WTC11 (cell line): ENCODE data around the gene MAP3K3. TPM values are rescaled to one million over a fixed set of nuclear protein-coding genes. Genes with fewer than 3 reads are reported as not detected.

Experiments used
- ATAC-seq: fragments of 200-7000 bp; cut with Tn5 transposase; 2 replicates; pipeline ENCODE4 v1.10.0; 2021; ENCODE audit warnings: mild to moderate bottlenecking, moderate library complexity
- CTCF ChIA-PET: fragments of 300-600 bp; sonication (Branson Sonifier 250); formaldehyde crosslinking; loops from one replicate; lab custom pipeline; 2021; ENCODE audit warnings: antibody characterized with exemption; lab: Charles Lee
- POLR2A ChIA-PET: fragments of 350-600 bp; sonication (Branson Sonifier 250); formaldehyde crosslinking; loops from one replicate; lab custom pipeline; 2021; ENCODE audit warnings: antibody characterized with exemption; lab: Charles Lee
- DNase-seq: peaks from one replicate; pipeline ENCODE4 v3.0.0; 2021; ENCODE audit warnings: low spot score
- H3K27ac Mint-ChIP-seq: 2 replicates; pipeline ENCODE4 v1.8.0; 2021; ENCODE audit warnings: mixed read lengths
- H3K27me3 Mint-ChIP-seq: 2 replicates; pipeline ENCODE4 v1.8.0; 2021; ENCODE audit warnings: low read depth, mild to moderate bottlenecking, moderate library complexity, mixed read lengths
- H3K36me3 Mint-ChIP-seq: 2 replicates; pipeline ENCODE4 v1.8.0; 2021; ENCODE audit warnings: mixed read lengths
- H3K4me1 Mint-ChIP-seq: 2 replicates; pipeline ENCODE4 v1.8.0; 2022; ENCODE audit warnings: mixed read lengths
- H3K4me3 Mint-ChIP-seq: 2 replicates; pipeline ENCODE4 v1.8.0; 2021; ENCODE audit warnings: mild to moderate bottlenecking, moderate library complexity, mixed read lengths
- H3K9me3 Mint-ChIP-seq: 2 replicates; pipeline ENCODE4 v1.8.0; 2021; ENCODE audit warnings: mixed read lengths
- EMX1 ChIP-seq: fragments of 250-450 bp; sonication (Bioruptor Pico); IDR thresholded peaks from 2 replicates; pipeline ENCODE4 v1.8.0; 2021; ENCODE audit warnings: mild to moderate bottlenecking
- ESRRA ChIP-seq: sonication (generic); formaldehyde crosslinking; IDR thresholded peaks from 2 replicates; pipeline ENCODE4 v1.8.1; 2022; ENCODE audit warnings: mild to moderate bottlenecking, missing genetic modification reagents, borderline replicate concordance
- FOXJ3 ChIP-seq: sonication (generic); formaldehyde crosslinking; IDR thresholded peaks from 2 replicates; pipeline ENCODE4 v1.9.0; 2021; ENCODE audit warnings: missing genetic modification reagents, mild to moderate bottlenecking, borderline replicate concordance
- SMAD3 ChIP-seq: sonication (generic); formaldehyde crosslinking; IDR thresholded peaks from 2 replicates; pipeline ENCODE4 v1.8.0; 2022; ENCODE audit warnings: missing genetic modification reagents, mild to moderate bottlenecking, borderline replicate concordance
- TCF7 ChIP-seq: sonication (generic); formaldehyde crosslinking; IDR thresholded peaks from 2 replicates; pipeline ENCODE4 v1.8.0; 2022; ENCODE audit warnings: mild to moderate bottlenecking, low read depth, missing genetic modification reagents, moderate library complexity
- TEAD1 ChIP-seq: sonication (generic); formaldehyde crosslinking; IDR thresholded peaks from 2 replicates; pipeline ENCODE4 v1.8.0; 2022; ENCODE audit warnings: mild to moderate bottlenecking, missing genetic modification reagents
- ZNF416 ChIP-seq: fragments of 250-450 bp; sonication (Bioruptor Pico); IDR thresholded peaks from 2 replicates; pipeline ENCODE4 v1.9.0; 2021; ENCODE audit warnings: mild to moderate bottlenecking, inconsistent platforms
- total RNA-seq: library from RNA; stranded (reverse); gene quantifications from 3 replicates; pipeline ENCODE4 v1.2.3, GENCODE V29; 2021
- TF ChIP-seq, protein P1 (sequence below): fragments of 250-450 bp; sonication (Bioruptor Pico); IDR thresholded peaks from 2 replicates; pipeline ENCODE4 v1.9.0; 2021; ENCODE audit warnings: mild to moderate bottlenecking
- TF ChIP-seq, protein P2 (sequence below): sonication (generic); formaldehyde crosslinking; IDR thresholded peaks from 2 replicates; pipeline ENCODE4 v1.8.1; 2022; ENCODE audit warnings: low read depth, mild to moderate bottlenecking, moderate library complexity, missing genetic modification reagents, borderline replicate concordance
- TF ChIP-seq, protein P3 (sequence below): sonication (generic); formaldehyde crosslinking; conservative IDR thresholded peaks from 2 replicates; pipeline ENCODE4 v1.8.1; 2022; ENCODE audit warnings: mild to moderate bottlenecking, missing genetic modification reagents
- TF ChIP-seq, protein P4 (sequence below): sonication (generic); formaldehyde crosslinking; IDR thresholded peaks from 2 replicates; pipeline ENCODE4 v1.8.0; 2023; ENCODE audit warnings: missing genetic modification reagents, mild to moderate bottlenecking, borderline replicate concordance
- TF ChIP-seq, protein P5 (sequence below): fragments of 250-450 bp; sonication (Bioruptor Pico); IDR thresholded peaks from 2 replicates; pipeline ENCODE4 v1.9.0; 2021; ENCODE audit warnings: moderate library complexity, mild to moderate bottlenecking, inconsistent platforms, borderline replicate concordance
- TF ChIP-seq, protein P6 (sequence below): fragments of 250-450 bp; sonication (Bioruptor Pico); conservative IDR thresholded peaks from 2 replicates; pipeline ENCODE4 v1.9.0; 2021; ENCODE audit warnings: mild to moderate bottlenecking
- TF ChIP-seq, protein P7 (sequence below): fragments of 250-450 bp; sonication (Bioruptor Pico); IDR thresholded peaks from 2 replicates; pipeline ENCODE4 v1.9.0; 2021; ENCODE audit warnings: mild to moderate bottlenecking, borderline replicate concordance
- TF ChIP-seq, protein P8 (sequence below): sonication (generic); formaldehyde crosslinking; IDR thresholded peaks from 2 replicates; pipeline ENCODE4 v1.8.0; 2022; ENCODE audit warnings: mild to moderate bottlenecking, missing genetic modification reagents

Gene MAP3K3
- total RNA-seq, 1 experiment from 2014 or later: 25.7 TPM

DNA sequence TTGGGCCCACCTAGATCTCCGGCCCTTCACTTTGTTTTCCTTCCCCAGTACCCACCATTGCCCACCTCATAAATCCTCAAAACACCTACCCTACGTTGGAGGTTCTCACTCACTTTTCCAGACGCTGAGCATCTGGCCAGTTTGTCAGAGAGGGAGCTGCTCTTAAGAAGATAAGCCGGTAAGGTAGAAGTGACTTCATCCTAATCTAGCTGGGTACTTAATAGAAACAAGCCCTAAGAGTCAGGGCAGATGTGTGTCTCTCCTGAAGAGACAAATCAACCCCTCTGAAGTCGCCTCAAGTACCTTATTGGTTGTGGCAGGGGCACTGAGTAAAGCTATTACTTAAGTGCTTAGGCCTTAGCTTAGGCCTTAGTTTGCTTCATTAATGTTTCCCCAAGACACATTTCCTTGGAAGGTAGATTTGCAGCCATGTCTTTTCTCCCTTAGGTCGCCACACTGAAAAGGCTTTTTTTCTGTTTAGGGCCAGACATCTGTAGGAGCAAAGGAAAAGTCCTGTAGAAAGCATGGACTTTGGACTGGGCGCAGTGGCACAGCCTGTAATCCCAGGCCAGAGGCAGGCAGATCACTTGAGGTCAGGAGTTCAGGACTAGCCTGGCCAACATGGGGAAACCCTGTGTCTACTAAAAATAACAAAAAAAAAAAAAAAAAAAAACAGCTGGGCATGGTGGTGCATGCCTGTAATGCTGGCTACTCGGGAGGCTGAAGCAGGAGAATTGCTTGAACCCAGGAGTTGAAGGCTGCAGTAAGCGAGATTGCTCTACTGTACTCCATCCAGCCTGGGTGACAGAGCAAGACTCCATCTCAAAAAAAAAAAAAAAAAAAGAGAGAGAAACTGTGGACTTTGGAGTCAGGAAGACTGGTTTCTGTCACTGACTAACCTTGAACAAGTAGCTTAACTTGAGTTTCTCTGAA lies 20.5 kb upstream of the MAP3K3 start:
- Mint-ChIP-seq H3K4me3 (peak overlapping the region; percentile 84), H3K27me3 (no peaks in the 10 kb centered on the region), H3K27ac (peak overlapping the region; percentile 20; the same call in 1 of the 2 replicates), H3K9me3 (no peaks in the 10 kb centered on the region), H3K4me1 (peaks cover 9% of the 10 kb centered on the region), H3K36me3 (peaks cover 22% of the 10 kb centered on the region)
- ATAC-seq (no peak), DNase-seq (no peak)
- ChIA-PET POLR2A (interaction anchor here (0.6 to 1.1 kb wide), 3 partner anchors 14 to 128 kb away, joined by 3 to 5 read pairs (median 3); partner anchors contain the start of gene MAP3K3), CTCF (interaction anchor here (0.6 to 4.8 kb wide), 9 partner anchors 10 to 195 kb away, joined by 3 to 30 read pairs (median 4); partner anchors contain the start of gene KCNH6)
- TF ChIP-seq ZNF416 (CRISPR knock-in tag) (no peak), EMX1 (CRISPR knock-in tag) (no peak), FOXJ3 (CRISPR knock-in tag) (no peak), TEAD1 (no peak), SMAD3 (no peak), TCF7 (no peak), ESRRA (CRISPR knock-in tag) (no peak)
- TF ChIP-seq, protein P1, sequence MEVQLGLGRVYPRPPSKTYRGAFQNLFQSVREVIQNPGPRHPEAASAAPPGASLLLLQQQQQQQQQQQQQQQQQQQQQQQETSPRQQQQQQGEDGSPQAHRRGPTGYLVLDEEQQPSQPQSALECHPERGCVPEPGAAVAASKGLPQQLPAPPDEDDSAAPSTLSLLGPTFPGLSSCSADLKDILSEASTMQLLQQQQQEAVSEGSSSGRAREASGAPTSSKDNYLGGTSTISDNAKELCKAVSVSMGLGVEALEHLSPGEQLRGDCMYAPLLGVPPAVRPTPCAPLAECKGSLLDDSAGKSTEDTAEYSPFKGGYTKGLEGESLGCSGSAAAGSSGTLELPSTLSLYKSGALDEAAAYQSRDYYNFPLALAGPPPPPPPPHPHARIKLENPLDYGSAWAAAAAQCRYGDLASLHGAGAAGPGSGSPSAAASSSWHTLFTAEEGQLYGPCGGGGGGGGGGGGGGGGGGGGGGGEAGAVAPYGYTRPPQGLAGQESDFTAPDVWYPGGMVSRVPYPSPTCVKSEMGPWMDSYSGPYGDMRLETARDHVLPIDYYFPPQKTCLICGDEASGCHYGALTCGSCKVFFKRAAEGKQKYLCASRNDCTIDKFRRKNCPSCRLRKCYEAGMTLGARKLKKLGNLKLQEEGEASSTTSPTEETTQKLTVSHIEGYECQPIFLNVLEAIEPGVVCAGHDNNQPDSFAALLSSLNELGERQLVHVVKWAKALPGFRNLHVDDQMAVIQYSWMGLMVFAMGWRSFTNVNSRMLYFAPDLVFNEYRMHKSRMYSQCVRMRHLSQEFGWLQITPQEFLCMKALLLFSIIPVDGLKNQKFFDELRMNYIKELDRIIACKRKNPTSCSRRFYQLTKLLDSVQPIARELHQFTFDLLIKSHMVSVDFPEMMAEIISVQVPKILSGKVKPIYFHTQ (CRISPR knock-in tag): no peak
- TF ChIP-seq, protein P2, sequence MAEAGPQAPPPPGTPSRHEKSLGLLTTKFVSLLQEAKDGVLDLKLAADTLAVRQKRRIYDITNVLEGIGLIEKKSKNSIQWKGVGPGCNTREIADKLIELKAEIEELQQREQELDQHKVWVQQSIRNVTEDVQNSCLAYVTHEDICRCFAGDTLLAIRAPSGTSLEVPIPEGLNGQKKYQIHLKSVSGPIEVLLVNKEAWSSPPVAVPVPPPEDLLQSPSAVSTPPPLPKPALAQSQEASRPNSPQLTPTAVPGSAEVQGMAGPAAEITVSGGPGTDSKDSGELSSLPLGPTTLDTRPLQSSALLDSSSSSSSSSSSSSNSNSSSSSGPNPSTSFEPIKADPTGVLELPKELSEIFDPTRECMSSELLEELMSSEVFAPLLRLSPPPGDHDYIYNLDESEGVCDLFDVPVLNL (CRISPR knock-in tag): no peak
- TF ChIP-seq, protein P3, sequence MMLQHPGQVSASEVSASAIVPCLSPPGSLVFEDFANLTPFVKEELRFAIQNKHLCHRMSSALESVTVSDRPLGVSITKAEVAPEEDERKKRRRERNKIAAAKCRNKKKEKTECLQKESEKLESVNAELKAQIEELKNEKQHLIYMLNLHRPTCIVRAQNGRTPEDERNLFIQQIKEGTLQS (CRISPR knock-in tag): no peak
- TF ChIP-seq, protein P4, sequence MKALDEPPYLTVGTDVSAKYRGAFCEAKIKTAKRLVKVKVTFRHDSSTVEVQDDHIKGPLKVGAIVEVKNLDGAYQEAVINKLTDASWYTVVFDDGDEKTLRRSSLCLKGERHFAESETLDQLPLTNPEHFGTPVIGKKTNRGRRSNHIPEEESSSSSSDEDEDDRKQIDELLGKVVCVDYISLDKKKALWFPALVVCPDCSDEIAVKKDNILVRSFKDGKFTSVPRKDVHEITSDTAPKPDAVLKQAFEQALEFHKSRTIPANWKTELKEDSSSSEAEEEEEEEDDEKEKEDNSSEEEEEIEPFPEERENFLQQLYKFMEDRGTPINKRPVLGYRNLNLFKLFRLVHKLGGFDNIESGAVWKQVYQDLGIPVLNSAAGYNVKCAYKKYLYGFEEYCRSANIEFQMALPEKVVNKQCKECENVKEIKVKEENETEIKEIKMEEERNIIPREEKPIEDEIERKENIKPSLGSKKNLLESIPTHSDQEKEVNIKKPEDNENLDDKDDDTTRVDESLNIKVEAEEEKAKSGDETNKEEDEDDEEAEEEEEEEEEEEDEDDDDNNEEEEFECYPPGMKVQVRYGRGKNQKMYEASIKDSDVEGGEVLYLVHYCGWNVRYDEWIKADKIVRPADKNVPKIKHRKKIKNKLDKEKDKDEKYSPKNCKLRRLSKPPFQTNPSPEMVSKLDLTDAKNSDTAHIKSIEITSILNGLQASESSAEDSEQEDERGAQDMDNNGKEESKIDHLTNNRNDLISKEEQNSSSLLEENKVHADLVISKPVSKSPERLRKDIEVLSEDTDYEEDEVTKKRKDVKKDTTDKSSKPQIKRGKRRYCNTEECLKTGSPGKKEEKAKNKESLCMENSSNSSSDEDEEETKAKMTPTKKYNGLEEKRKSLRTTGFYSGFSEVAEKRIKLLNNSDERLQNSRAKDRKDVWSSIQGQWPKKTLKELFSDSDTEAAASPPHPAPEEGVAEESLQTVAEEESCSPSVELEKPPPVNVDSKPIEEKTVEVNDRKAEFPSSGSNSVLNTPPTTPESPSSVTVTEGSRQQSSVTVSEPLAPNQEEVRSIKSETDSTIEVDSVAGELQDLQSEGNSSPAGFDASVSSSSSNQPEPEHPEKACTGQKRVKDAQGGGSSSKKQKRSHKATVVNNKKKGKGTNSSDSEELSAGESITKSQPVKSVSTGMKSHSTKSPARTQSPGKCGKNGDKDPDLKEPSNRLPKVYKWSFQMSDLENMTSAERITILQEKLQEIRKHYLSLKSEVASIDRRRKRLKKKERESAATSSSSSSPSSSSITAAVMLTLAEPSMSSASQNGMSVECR (CRISPR knock-in tag): no peak
- TF ChIP-seq, protein P5, sequence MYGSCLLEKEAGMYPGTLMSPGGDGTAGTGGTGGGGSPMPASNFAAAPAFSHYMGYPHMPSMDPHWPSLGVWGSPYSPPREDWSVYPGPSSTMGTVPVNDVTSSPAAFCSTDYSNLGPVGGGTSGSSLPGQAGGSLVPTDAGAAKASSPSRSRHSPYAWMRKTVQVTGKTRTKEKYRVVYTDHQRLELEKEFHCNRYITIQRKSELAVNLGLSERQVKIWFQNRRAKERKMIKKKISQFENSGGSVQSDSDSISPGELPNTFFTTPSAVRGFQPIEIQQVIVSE (CRISPR knock-in tag): no peak
- TF ChIP-seq, protein P6, sequence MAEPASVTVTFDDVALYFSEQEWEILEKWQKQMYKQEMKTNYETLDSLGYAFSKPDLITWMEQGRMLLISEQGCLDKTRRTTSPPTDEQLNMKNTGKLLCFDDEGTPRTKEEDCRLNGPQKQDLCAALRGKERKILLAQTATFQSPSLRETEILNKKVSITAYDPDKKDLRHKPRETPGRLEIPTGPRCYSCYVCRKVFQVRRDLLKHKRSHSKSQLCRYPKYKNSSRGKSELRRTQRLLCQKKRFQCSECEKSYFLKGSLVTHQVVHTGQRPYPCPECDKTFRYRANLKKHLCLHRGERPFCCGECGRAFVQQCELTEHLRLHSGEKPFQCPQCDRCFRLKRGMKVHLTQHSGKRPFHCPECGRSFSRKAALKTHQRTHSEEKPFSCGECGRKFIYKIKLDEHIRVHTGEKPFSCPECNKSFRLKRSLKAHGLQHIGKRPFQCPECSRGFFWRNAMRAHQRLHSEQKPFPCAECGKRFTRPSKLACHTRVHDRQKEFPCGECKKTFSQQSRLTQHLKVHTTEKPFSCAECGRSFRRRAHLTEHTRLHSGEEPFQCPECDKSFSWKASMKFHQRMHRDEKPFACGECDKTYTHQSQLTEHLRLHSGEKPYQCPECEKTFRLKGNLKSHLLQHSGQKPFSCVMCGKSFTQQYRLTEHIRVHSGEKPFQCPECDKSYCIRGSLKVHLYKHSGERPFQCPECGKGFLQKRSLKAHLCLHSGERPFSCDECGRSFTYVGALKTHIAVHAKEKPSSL (CRISPR knock-in tag): no peak
- TF ChIP-seq, protein P7, sequence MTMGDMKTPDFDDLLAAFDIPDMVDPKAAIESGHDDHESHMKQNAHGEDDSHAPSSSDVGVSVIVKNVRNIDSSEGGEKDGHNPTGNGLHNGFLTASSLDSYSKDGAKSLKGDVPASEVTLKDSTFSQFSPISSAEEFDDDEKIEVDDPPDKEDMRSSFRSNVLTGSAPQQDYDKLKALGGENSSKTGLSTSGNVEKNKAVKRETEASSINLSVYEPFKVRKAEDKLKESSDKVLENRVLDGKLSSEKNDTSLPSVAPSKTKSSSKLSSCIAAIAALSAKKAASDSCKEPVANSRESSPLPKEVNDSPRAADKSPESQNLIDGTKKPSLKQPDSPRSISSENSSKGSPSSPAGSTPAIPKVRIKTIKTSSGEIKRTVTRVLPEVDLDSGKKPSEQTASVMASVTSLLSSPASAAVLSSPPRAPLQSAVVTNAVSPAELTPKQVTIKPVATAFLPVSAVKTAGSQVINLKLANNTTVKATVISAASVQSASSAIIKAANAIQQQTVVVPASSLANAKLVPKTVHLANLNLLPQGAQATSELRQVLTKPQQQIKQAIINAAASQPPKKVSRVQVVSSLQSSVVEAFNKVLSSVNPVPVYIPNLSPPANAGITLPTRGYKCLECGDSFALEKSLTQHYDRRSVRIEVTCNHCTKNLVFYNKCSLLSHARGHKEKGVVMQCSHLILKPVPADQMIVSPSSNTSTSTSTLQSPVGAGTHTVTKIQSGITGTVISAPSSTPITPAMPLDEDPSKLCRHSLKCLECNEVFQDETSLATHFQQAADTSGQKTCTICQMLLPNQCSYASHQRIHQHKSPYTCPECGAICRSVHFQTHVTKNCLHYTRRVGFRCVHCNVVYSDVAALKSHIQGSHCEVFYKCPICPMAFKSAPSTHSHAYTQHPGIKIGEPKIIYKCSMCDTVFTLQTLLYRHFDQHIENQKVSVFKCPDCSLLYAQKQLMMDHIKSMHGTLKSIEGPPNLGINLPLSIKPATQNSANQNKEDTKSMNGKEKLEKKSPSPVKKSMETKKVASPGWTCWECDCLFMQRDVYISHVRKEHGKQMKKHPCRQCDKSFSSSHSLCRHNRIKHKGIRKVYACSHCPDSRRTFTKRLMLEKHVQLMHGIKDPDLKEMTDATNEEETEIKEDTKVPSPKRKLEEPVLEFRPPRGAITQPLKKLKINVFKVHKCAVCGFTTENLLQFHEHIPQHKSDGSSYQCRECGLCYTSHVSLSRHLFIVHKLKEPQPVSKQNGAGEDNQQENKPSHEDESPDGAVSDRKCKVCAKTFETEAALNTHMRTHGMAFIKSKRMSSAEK (CRISPR knock-in tag): no peak
- TF ChIP-seq, protein P8, sequence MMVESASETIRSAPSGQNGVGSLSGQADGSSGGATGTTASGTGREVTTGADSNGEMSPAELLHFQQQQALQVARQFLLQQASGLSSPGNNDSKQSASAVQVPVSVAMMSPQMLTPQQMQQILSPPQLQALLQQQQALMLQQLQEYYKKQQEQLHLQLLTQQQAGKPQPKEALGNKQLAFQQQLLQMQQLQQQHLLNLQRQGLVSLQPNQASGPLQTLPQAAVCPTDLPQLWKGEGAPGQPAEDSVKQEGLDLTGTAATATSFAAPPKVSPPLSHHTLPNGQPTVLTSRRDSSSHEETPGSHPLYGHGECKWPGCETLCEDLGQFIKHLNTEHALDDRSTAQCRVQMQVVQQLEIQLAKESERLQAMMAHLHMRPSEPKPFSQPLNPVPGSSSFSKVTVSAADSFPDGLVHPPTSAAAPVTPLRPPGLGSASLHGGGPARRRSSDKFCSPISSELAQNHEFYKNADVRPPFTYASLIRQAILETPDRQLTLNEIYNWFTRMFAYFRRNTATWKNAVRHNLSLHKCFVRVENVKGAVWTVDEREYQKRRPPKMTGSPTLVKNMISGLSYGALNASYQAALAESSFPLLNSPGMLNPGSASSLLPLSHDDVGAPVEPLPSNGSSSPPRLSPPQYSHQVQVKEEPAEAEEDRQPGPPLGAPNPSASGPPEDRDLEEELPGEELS (CRISPR knock-in tag): no peak
